NK-92 (cell line): Measurements from ENCODE around the gene VGLL4.

Experiments used
- DNase-seq: peaks from one replicate; lab custom pipeline; 2025; ENCODE audit not compliant: unreplicated experiment; lab: John Stamatoyannopoulos, UW

VGLL4 gene

DNA sequence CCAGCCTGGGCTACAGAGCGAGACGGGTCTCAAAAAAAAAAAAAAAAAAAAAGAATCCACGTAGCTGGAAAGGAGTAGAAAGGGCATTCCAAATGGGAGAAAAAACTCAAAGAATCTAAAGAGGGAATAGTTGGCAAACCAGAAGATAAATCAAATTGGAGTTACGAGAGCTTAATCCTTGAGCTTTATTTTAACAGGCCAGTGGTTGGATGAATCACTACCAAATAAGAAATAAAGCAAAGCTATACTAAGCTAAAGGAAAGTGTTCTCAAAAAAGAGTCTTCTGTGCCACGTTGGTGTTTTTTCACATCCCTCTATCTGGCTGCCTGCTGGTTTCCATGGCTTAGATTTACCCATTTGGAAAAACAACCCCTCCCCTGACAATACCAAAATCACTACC, 14.0 kb downstream of the VGLL4 start:
- no peak for DNase-seq

DNA sequence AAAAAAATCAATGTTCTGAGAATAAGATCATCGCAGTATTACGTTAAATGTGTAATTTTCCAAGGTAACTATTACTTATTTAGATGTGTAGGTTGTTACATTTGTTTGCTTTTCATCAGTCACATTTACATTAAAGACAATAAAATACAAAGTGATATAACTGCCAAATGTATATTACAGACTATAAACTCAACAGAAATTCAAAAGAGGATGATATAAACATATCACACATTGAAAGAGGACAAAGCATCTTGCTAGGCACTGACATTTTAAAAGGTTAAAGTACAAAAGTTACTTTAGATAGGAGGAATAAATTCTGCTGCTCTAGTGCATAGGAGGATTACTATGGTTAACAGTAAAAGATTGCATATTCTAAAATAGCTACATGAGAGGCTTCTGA, 16.1 kb downstream of the VGLL4 start:
- DNase-seq: no peak

DNA sequence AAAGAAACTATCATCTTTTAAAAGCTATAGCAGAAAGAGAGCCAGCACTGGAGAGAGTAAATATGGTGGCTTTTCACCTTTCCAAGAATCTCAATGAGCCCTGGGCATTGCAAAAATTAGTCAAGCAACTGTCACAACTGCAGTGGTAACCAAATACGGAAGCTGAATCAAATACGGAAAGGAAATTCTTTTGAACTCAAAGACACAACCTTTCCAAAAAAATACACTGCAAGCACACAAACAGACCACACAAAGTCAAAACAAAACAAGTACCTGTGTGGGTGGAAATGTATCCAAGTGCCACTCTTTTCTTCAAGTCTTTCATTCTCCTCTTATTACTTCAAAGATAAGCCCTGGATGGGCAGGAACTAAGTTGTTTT, 17.6 kb downstream of the VGLL4 start:
- DNase-seq: no peak

DNA sequence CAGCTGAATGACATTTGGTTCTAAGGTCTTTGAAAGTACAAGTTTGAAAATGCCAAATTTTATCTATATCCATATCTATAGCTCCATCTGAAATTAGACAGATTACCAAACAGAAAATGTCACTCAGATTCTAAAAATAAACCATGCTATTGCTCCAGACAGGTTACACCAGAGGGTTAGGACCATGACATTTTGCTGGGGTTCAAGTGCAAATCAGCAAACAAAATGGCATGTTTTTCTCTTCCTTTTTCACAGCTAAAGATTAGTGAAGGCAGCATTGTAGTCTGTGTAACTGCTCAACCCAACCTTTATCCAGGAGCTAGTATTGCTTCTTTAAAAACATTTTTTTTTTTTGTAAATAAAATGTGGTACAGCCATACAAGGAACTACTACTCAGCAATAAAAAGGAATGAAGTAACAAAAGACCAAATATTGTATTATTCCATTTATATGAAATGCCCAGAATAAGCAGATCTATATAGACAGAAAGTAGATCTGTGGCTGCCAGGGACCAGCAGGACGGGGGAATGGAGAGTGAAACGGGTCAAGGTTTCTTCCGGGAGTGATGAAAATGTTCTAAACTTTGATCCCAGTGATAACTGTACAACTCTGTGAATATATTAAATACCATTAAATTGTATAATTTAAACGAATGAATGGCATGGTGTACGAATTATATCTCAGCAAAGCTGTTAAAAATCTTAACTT, 18.2 kb downstream of the VGLL4 start:
- no peak for DNase-seq

DNA sequence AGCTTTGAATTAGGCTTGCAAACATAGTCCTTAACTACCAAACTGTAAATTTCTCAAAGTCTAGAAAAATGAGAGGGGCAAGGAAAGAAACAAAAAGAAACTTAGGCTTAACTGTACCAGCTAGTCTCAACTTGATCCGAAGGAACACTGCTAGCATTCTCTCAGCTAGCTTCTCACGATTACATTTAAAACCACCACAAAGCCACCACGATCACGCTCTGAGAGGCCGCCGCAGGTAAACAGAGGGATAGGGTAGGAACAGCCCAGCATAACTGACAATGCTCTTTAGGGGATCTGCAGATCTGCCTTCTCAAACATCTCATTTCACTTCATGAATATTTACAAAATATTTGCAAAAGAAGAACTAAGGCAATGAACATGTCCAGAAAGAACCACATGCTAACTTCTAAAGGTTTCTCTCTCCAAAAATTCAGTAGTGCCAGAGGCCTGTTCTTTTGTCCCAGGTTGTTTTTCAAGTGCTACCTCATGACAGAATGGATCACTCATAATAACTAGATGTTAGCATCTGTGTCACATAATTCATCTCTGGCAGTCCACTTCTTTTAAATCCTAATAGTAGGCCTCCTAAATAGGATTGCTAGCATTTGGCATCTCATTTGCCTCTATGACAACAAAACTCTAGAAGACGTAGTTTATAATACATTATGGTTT, 18.9 kb downstream of the VGLL4 start:
- DNase-seq: no peak

DNA sequence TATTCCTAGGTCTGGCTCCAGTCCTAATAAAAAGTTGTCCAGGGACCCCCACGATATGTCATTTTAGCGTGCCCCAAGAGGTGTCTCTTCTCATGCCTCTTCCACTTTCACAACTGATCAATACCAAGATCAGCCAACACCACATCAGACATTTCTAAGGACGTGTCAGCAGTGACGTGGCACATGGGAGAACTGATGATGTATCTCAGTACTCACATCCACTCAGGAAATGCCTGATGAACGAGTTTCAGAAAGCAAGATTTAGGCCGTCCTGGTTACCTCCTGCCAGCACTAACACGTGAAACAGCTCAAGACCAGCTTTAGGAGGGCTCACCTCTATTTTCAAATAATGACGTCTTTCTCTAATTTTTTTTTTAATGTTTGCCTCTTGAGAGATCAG, 19.6 kb downstream of the VGLL4 start:
- DNase-seq: no peak

DNA sequence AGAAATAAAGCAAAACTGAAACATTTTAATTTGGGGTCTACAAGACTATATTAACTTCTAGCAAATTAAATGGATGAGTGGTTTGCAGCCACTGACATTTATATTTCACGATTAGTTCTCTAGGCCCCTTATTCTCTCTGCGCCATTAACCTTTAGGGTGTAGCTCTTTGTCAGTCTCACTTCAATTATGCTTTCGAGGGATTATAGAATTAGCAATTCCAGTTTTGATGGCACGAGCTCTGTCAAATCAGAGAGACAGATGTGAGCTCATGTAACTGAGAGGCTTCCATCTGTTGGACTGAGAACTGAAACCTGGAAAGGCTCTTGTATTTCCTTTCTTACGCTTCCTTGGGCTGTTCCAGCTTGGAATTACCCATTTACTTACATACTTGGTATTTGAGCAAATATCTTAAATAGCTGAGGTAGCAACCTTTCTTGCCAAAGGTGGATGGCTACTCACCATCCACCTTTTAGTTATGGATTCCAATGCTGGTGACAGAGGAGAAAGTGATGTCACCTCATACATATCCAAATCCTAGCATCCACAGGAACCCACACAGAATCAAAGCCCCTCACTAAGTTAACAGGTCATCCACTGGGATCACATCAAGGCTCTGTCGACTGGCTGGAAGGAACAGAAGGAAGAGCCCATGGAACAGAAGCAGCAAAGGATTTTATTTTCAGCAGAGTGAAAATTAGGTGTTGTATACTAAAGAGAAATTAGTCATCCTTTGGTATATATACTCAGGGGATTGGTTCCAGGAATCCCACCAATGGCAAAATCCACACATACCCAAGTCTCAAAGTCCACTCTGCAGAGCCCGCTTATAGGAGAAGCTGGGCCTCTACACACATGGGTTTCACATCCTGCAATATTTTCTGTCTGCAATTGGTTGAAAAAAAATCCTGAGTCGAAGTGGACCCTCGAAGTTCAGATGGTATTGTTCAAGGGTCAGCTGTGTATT, 20.8 kb downstream of the VGLL4 start:
- DNase-seq: no peak

DNA sequence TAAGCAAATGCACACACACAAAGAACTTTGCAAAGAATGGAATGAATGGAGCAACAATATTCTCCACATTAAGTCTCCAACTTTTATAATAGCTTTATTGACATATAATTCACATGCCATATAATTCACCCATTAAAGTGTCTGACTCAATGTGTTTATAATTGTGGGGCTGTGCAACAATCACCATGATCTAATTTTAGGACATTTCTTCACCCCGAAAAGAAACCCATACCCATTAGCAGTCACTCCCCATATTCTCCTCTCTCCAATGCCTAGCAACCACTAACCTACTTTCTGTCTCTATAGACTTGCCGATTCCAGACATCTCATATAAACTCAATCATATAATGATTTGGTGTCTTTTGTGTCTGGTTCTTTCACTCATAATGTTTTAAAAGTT, 22.6 kb downstream of the VGLL4 start:
- DNase-seq: no peak

DNA sequence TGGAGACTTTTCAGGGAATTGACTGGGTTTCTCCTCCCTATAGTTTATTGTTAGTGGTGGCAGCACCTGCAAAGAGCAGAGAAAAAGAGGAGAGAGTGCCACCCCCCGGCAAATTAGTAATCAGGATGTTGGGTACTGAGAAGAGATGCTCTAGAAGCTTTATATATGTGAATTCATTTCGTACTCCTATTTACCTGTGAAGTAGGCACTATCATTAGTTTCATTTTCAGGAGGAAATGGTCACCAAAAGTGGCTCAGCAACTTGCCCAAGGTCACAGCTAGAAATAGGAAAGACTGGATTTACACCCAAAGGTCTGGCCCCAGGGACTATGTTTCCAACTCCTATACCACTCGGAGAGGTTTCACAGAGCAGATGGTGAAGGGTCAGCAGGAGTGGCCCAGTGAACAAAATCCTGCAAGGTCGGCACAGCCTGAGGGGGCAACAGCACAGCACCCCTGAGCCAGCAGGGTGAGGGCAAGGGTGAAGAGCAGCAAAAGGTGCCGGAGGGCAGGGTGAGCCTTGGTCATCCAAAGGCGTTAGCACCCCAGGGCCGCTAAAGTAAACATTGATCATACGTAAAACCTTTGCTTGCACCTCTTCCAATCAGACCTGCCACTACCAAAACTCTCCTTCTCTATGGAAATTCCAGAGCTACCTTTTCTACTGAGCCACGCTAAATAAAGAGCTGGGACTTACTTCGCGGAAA, 23.6 kb downstream of the VGLL4 start:
- no peak for DNase-seq

DNA sequence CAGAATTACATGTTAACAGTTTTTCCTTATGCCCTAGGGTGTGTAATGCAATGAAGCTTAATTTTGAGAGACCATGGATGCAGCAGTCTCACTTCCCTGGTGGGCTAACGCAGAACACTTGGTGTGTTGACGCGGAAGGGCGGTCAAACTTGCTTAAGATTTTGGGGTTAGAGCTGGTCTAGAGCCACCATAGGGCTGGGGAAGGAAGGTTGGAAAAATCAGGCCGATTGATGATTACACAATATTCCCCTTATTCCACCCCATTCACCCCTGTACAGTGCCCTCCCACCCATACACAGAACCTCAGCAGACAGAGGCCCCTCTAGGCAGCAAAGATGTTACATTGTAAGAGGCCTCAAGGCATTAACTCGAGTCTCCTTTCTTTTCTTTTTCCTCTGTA, 24.3 kb downstream of the VGLL4 start:
- no peak for DNase-seq

DNA sequence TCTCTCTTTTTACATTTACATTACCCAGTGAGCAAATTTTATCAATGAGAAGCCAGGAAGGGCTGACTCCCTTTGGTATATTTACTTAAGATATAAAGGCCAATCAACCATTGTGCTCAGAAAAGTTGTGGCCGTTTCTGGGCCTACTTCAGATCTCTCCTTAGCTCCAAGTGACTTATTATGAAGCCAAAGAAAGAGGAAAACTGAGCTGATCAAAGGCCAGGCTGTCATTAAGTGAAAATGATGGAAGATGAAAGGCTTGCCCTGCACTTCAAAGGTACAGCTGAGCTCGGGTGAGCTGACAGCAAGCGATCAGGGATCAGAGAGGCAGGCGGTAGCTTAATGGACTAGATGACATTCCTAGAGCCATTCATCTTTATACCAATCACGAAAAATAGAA, 24.8 kb downstream of the VGLL4 start:
- no peak for DNase-seq

DNA sequence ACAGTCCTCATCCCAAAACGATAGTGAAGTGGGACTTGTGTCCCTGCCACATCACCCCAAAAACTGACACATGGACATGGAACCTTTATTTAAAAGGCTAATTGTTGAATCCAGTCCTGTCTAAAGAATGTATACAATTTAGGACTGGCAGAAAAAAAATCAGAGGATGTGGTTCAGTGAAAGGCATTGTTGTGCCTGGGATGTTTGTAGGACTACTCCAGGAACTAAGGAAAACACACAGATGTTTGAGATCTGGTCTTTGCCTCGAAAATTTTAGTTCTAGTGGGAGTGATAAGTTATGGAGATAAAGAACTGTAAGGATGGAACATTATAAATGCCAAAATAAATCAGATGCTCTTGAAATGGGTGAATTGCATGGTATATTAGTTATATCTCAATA, 27.2 kb downstream of the VGLL4 start:
- DNase-seq: no peak

DNA sequence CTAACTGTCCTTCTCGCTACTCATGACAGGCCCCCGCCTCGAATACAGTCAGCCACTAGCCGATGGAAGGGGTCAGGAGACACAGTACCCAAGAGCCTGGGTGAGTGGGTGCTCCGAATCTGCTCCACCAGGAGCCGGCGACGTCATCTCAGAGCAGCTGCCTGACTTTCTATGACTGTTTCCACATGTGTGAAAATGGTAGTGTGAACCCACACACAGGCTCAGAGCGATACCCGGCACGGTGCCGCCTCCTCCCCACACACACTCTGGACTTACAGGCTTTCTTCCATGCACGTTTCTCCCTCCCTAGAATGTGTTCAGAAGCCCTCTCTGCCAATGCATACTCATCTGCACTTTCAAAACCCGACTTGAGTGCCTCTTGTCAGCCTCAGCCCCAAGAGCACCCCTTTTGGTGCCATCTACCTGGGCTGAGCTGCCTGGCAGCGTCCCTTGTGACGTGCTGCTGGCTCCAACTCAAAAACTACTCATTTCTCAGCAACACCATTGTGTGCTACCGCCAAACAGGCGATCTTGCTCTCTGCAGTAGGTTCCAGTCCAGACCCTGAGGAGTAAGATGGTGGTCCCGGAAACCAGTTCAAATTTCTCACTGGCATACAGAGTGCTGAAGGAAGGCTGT, 29.7 kb downstream of the VGLL4 start:
- DNase-seq: no peak

DNA sequence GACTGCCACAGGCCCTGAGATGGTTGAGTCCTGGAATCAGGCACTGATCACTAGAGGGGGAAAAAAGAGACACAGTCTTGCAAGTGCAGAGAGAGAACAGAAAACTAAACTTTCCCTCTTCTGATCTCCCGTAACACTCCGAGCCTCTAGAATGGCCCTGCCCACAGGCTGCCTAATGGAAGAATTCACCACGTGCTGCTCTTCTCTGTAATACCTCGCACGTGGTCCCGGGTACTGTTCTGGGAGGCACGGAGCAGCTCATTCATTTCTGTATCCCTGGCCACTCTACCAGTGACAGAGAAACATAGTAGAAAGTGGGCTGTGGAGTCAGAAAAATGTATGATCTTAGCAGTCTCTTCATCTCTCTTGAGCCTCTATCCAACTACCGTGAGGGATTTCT, 30.4 kb downstream of the VGLL4 start:
- DNase-seq: no peak

DNA sequence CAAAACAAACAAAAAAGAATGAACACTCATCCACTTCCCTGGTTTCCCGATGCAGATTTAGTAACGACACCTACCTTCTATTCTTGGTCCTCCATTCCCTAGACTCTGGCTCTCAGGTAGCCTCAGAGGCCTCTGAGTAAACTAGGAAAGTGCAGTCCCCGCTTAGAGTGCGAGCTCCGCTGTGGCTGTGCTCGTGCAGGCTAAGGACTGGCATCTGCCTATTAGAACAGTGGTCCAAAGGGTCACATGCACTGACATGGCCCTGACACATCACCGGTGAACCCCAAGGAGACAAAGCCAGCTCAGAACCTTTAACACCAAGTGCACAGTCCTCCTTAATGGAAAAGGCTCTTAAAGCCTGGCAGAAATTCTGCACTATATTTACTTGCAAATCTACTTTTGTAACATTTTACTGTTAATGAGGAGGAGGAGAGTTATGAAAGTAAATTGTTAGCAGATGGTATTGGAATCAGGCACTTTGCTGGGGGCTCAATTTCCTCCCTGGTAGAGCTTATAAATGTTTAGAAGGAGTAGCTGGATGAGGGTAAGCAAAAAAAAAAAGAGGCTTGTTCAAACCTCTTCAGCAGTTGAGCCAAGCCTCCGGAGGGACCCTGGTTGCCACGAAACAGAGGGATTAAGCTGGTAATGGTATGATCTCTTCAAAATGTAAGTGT, 31.1 kb downstream of the VGLL4 start:
- DNase-seq: no peak

DNA sequence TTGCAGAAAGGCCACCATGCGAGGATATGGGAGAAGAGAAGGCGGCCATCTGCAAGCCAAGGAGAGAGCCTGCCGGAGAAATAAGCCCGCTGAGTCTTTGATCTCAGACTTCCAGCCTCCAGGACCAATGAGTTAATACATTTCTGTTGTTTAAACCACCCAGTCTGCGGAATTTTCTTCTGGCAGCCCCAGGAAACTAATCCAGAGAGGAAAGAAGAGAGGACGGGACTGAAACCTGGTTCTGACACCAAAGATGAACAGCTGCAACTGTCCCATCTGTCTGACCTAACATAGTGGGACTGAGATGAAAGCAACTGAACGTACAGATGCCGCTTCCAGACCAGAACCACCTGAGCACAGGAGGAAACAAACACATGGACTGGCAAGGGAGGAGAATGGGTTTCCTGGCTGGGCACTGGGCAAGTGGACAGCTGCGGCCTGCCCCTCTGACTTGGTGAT, 32.3 kb downstream of the VGLL4 start:
- DNase-seq: no peak

DNA sequence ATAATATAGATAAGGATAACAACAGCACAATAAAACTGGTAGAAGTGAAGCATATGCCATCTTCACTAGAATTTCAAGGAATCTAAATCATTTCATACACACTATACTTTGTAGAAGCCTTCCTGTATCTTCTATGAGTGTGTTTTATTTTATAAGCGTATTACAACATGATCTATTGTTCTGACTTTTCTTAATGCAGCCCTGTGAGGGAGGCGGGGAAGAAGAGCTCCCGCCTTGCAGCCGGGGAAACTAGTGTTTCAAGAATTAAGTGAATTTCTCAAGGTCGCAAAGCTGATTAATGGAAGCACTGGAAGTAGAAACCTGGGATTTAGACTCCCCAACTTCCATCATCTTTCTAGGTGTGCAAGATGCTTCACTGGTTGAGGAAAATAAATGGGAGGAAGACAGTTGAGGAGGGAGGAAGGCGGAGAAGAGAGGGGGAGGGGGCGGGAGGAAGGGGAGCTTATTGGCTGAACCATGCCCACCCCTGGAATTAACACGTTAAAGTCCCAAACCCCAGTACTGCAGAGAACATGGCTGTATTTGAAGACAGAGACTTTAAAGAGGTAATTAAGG, 32.9 kb downstream of the VGLL4 start:
- DNase-seq: no peak

DNA sequence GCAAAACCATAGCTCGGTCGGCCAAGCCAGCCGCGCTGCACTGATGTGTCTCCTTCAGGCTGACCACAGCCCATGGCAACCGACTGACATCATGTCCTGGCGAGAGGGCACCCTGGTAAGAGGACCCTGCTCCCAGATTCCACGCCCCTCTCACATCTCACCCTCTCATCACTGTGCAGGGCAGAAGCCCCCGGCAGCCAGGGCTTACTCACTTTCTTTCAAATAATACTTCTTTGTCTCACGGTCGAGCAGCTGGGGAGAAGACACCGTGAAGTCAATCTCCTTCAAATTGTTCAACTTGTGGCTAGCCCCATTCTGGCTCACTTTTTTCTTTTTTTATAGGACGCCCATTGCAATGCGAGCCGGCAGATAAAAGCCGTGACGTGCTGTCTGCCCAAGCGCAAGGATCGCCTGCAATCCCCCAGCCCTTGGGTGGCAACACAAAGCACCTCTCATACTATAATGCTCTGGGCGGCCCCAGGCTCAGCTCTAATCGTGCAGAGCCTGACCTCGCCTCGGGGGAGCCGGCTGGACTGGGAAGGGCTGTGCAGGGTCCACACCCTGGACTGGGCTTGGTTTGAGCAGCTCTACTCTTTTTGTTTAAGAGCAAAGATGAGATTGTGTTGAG, 33.6 kb downstream of the VGLL4 start:
- no peak for DNase-seq

DNA sequence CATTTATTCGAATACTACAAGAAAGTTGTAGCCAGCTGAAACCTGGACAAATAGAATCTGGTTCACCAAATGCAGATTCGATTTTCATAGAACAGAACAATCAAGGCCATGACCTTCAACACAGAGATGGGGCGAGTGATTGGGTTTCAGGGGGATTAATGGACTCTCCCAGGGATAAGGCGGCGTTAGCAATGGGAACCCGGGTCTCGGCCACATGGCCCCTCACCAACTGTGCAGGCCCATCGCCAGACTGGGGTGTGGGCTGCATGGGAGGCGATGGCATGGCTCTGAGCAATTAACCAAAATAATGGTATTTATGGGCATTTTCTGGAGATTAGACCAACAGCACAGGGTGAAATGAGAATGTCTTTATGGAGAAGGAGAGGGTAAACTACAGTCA, 34.2 kb downstream of the VGLL4 start:
- DNase-seq: no peak
